Panc1 (cell line): ENCODE measurements around the gene CLPSL2.

Experiments
- CTCF ChIP-seq: fragments of 450-650 bp; IDR thresholded peaks from 2 replicates; pipeline ENCODE4 v1.5.1; 2017; ENCODE audit warnings: mild to moderate bottlenecking
- POLR2AphosphoS5 ChIP-seq: IDR thresholded peaks from 2 replicates; pipeline ENCODE4 v1.6.1; 2012; ENCODE audit warnings: mild to moderate bottlenecking, low read depth, low read length, moderate library complexity
- REST ChIP-seq, 2 experiments: IDR thresholded peaks; 2 replicates each; pipeline ENCODE4 v1.6.1; 2011 to 2012; ENCODE audit warnings: low read depth in 2 of 2, control low read depth in 1 of 2, low read length in 1 of 2, mild to moderate bottlenecking in 1 of 2, moderate library complexity in 1 of 2; ENCODE audit not compliant: insufficient read depth in 1 of 2
- TCF7L2 ChIP-seq: IDR thresholded peaks from 2 replicates; pipeline ENCODE4 v1.6.1; 2011; ENCODE audit warnings: mild to moderate bottlenecking, low read depth, low read length, inconsistent platforms

- TF ChIP-seq POLR2AphosphoS5 (no peak), CTCF (no peak), REST (IDR thresholded peaks at IDR 0.05; ENCODE audit: insufficient read depth in 1 of 2, low read depth in 2 of 2, low read length in 1 of 2) (no peak), TCF7L2 (no peak)
Observed at GRCh38 chr6:35781290-35781689, 4.9 kb downstream of the CLPSL2 start.
